WTC11 (cell line): ENCODE results near the gene ZMYND12.

ENCODE experiments used
- CBFB ChIP-seq: sonication (generic); formaldehyde crosslinking; IDR thresholded peaks from 2 replicates; pipeline ENCODE4 v1.8.1; 2022; ENCODE audit warnings: mild to moderate bottlenecking, low read depth, missing genetic modification reagents
- TP53 ChIP-seq: sonication (generic); formaldehyde crosslinking; IDR thresholded peaks from 2 replicates; pipeline ENCODE4 v1.8.1; 2023; ENCODE audit warnings: mild to moderate bottlenecking, missing genetic modification reagents
- TF ChIP-seq, protein P1 (sequence below): fragments of 200-600 bp; IDR thresholded peaks from 2 replicates; pipeline ENCODE4 v1.8.0; 2022; ENCODE audit warnings: antibody characterized with exemption

GRCh38 chr1:42463921-42464320, 8.1 kb upstream of the ZMYND12 start:
- no peak for TF ChIP-seq TP53 (CRISPR knock-in tag)
- TF ChIP-seq, protein P1, sequence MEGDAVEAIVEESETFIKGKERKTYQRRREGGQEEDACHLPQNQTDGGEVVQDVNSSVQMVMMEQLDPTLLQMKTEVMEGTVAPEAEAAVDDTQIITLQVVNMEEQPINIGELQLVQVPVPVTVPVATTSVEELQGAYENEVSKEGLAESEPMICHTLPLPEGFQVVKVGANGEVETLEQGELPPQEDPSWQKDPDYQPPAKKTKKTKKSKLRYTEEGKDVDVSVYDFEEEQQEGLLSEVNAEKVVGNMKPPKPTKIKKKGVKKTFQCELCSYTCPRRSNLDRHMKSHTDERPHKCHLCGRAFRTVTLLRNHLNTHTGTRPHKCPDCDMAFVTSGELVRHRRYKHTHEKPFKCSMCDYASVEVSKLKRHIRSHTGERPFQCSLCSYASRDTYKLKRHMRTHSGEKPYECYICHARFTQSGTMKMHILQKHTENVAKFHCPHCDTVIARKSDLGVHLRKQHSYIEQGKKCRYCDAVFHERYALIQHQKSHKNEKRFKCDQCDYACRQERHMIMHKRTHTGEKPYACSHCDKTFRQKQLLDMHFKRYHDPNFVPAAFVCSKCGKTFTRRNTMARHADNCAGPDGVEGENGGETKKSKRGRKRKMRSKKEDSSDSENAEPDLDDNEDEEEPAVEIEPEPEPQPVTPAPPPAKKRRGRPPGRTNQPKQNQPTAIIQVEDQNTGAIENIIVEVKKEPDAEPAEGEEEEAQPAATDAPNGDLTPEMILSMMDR, result no peak
- TF ChIP-seq CBFB, result no peak
